Measurements from ENCODE around the gene RIC1.
"Not testable (repeated sequence)": the region's sequence is repeated elsewhere in the genome, so short reads cannot be mapped to it uniquely, and the experiment has no call there.

Gene RIC1

DNA sequence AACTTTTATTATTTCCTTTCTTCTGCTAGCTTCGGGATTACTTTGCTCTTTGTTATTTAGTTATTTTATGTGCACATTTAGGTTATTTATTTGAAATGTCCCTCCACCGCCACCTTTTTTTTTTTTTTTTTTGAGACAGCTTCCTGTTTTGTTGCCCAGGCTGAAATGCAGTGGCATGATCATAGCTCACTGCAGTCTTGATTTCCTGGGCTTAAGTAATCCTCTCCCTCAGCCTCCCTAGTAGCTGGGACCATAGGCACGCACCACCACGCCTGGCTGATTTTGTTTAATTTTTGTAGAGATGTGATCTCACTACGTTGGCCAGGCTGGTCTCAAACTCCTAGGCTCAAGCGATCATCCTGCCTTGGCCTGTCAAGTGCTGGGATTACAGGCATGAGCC lies 38.5 kb downstream of the RIC1 start:
- no peak overlapping the region for H3K4me3 ChIP-seq (ENCODE audit: low read length)
- no peak for TF ChIP-seq ZNF274 (IDR thresholded peaks at IDR 0.05; ENCODE audit: low read depth, low read length)

GRCh38 chr9:5670079-5670478 lies 41.2 kb downstream of the RIC1 start:
- TF ChIP-seq ZNF274 (IDR thresholded peaks at IDR 0.05; ENCODE audit: low read depth, low read length), result no peak
- H3K4me3 ChIP-seq (ENCODE audit: low read length), result no peak overlapping the region

GRCh38 chr9:5671711-5672353 lies 42.9 kb downstream of the RIC1 start:
- no peak overlapping the region for H3K4me3 ChIP-seq (ENCODE audit: low read length)
- no peak for TF ChIP-seq ZNF274 (IDR thresholded peaks at IDR 0.05; ENCODE audit: low read depth, low read length)

DNA sequence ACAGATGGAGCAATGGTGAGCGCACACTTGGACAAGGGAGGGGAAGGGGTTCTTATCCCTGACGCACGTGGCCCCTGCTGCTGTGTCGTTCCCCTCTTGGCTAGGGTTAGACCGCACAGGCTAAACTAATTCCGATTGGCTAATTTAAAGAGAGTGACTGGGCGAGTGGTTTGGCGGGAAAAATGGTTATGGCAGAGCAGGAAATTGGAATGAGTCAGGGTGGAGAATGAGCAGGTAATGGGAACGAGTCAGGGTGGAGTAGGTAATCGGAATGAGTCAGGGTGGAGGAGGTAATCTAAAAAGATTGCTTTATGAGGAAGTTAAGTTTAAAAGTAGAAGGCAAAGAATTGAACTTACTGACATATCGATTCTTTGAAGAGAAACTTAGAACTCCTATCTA lies 46.1 kb downstream of the RIC1 start:
- H3K4me3 ChIP-seq (ENCODE audit: low read length), result not testable (repeated sequence)

- not testable (repeated sequence) for H3K4me3 ChIP-seq (ENCODE audit: low read length)
Measured at GRCh38 chr9:5683591-5683990, 54.7 kb downstream of the RIC1 start.

DNA sequence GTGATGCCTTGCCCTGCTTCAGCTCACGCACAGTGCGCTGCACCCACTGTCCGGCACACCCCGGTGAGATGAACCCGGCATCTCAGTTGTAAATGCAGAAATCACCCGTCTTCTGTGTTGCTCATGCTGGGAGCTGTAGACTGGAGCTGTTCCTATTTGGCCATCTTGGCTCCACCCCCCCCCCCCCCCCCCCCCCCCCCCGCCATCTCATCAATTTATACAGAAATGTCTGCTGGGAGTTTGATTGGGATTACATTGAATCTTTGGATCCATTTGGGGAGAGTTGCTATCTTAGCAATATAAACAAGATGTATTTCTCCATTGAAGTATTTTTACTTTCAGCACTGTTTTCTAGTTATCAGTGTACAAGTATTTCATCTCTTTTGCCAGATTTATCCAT lies 55.2 kb downstream of the RIC1 start:
- no peak for TF ChIP-seq ZNF274 (IDR thresholded peaks at IDR 0.05; ENCODE audit: low read depth, low read length)
- no peak overlapping the region for H3K4me3 ChIP-seq (ENCODE audit: low read length)

- no peak for TF ChIP-seq ZNF274 (IDR thresholded peaks at IDR 0.05; ENCODE audit: low read depth, low read length)
Measured at GRCh38 chr9:5688109-5688508, 59.2 kb downstream of the RIC1 start.

DNA sequence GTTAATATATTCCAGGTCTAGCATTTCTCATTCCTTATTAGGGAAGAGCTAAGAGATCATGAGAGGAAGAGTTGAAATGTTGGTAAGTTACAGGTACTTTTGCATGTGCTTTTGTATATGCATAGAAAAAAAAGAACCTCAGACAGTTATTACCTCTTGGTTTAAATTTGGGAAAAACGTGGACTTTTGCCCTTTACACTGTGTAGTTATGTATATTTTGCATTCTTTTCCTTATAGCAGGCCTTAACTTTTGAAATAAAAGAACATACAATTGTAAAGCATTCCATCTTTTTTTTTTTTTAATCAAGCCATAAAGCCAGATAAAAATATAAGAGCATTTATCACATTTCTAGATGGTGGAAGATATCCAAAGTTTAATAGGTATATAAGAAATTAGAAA lies 61.4 kb downstream of the RIC1 start:
- no peak overlapping the region for H3K4me3 ChIP-seq (ENCODE audit: low read length)
- no peak for TF ChIP-seq ZNF274 (IDR thresholded peaks at IDR 0.05; ENCODE audit: low read depth, low read length)

More at GRCh38 chr9:5688109-5688508, 59.2 kb downstream of the RIC1 start:
- no peak overlapping the region for H3K4me3 ChIP-seq (ENCODE audit: low read length)

DNA sequence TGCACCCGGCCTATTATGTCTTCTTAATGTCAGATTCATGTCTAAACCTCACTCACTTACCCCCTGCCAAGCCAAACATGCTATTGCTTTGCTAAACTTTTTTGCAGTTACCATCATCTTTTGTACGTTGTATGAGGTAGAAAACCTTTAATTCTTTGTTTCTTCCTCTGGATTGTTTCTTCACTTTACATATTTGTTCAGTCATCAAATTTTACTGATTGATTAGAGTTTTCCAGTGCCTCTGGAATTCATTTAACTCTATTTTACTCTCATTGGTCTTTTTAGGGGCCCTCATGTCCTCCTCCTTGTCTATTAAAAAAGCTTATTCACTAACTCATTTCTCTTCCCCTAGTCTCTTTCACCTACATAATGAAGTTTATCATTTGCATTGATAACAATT lies 67.0 kb downstream of the RIC1 start:
- no peak for TF ChIP-seq ZNF274 (IDR thresholded peaks at IDR 0.05; ENCODE audit: low read depth, low read length)
- H3K4me3 ChIP-seq (ENCODE audit: low read length), result no peak overlapping the region

DNA sequence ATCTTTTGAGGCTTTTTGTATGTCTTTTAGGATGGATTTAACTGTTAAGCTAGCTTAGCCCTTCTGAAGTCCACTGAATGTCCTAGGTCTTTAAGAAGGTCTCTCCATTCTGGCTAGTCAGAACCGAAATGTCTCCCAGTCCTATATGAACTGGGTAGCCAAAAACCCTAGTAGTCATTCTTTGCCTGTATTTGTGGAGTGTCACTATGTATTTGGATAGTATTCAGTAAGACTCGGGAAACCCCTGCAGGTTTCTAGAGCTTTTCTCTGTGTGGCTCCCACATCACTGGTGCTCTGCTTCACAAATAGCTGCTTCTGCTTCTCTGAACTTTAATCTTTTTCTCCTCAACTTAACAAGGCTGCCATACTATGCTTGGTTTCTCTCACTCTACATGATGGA lies 68.0 kb downstream of the RIC1 start:
- no peak for TF ChIP-seq ZNF274 (IDR thresholded peaks at IDR 0.05; ENCODE audit: low read depth, low read length)

GRCh38 chr9:5698004-5698403 lies 69.1 kb downstream of the RIC1 start:
- TF ChIP-seq ZNF274 (IDR thresholded peaks at IDR 0.05; ENCODE audit: low read depth, low read length), result no peak
- no peak overlapping the region for H3K4me3 ChIP-seq (ENCODE audit: low read length)

More for the DNA sequence above, 68.0 kb downstream of the RIC1 start:
- H3K4me3 ChIP-seq (ENCODE audit: low read length), result no peak overlapping the region

DNA sequence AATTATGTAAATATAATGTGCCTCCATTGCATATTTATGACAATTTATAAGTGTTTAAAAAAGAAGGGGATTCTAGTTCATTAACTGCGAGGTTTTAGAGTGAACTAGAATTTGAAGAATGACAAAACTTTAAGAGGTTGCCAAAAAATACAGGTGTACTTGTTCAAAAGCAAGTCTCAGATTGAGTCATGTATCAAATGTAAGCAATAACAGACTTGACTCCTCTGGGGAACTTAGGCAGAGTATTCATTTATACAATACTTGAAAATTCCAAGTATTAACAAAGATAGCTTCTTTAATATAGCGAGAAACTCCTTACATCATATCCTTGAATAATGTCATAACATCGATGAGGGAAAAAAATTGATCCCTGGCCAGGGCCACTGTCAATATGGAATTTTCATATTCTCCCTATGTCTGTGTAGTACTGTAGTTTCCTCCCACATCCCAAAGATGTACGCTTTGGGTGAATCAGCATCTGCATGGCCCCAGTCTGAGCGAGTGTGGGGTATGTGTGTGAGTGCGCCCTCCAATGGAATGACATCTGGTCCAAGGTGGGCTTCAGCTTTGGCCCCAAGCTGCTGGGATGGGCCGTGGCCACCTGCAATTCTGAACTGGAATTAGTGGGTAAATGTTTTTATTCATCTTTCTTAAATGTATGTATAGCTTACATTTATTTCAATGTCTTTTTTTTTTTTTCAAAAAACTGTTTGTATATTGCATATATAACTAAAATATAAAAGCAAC lies 70.1 kb downstream of the RIC1 start:
- TF ChIP-seq ZNF274 (IDR thresholded peaks at IDR 0.05; ENCODE audit: low read depth, low read length), result no peak
- no peak overlapping the region for H3K4me3 ChIP-seq (ENCODE audit: low read length)

- no peak overlapping the region for H3K4me3 ChIP-seq (ENCODE audit: low read length)
- no peak for TF ChIP-seq ZNF274 (IDR thresholded peaks at IDR 0.05; ENCODE audit: low read depth, low read length)
Measured at GRCh38 chr9:5708414-5708813, 79.5 kb downstream of the RIC1 start.

- TF ChIP-seq ZNF274 (IDR thresholded peaks at IDR 0.05; ENCODE audit: low read depth, low read length), result no peak
Measured at GRCh38 chr9:5712651-5713390, 83.9 kb downstream of the RIC1 start.

More at GRCh38 chr9:5712651-5713390, 83.9 kb downstream of the RIC1 start:
- H3K4me3 ChIP-seq (ENCODE audit: low read length), result no peak overlapping the region
